ENCODE results near the gene SLC29A3. TPM values are rescaled to one million over a fixed set of nuclear protein-coding genes. Genes with fewer than 3 reads are reported as not detected.

SLC29A3 gene
- total RNA-seq, 1 experiment from 2014 or later: 9.2 TPM

DNA sequence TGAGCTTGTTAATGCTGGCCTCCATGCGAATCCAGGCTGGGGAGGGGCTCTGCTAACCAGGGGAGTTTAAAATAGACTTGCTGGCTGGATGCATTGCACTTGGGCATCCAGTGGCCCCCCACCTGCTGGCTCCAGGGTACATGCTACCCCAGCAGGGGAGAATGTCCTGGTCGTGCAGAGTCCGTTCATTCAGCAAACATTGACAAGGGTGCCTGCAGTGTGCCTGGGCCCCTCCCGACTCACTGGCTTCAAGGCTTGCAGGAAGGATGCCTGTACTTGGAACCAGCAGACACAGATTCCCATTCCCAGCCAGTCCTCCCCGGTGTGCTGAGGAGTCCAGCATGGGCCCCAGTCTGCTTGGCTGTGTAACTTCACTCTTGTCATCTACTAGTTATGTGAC lies 1.5 kb downstream of the SLC29A3 start:
- Histone ChIP-seq H3K27ac (ENCODE audit: insufficient read length, low read depth, low read length) (no peak overlapping the region), H3K14ac (ENCODE audit: insufficient read depth, low read length) (no peak overlapping the region), H2BK20ac (ENCODE audit: low read depth, low read length, poor library complexity, severe bottlenecking) (no peak overlapping the region), H2BK120ac (ENCODE audit: low read depth, low read length, poor library complexity, severe bottlenecking) (no peak overlapping the region), H3K4me2 (ENCODE audit: insufficient read depth, insufficient read length, low read length) (no peak overlapping the region), H2AK5ac (ENCODE audit: insufficient read length, low read length) (no peak overlapping the region), H4K5ac (ENCODE audit: insufficient read length, low read depth, low read length) (no peak overlapping the region), H2BK15ac (ENCODE audit: low read depth, low read length) (no peak overlapping the region), H3K79me2 (ENCODE audit: insufficient read depth, low read length) (no peaks in the 10 kb centered on the region), H3K23ac (ENCODE audit: insufficient read length, low read depth, low read length) (no peak overlapping the region), H3K23me2 (ENCODE audit: insufficient read length, low read depth, low read length, poor library complexity, severe bottlenecking) (peaks cover 3% of the 10 kb centered on the region), H3T11ph (ENCODE audit: low read length) (no peak overlapping the region), H2BK5ac (ENCODE audit: insufficient read length, low read length) (no peak overlapping the region), H3K4me1 (ENCODE audit: insufficient read depth, low read length) (no peaks in the 10 kb centered on the region), H3K9me3 (ENCODE audit: control insufficient read depth, low read depth, low read length) (no peaks in the 10 kb centered on the region), H3K4ac (ENCODE audit: low read depth, low read length) (no peak overlapping the region), H4K20me1 (ENCODE audit: control insufficient read depth, insufficient read depth, insufficient read length) (no peaks in the 10 kb centered on the region), H3K27me3 (ENCODE audit: insufficient read depth, low read length) (no peaks in the 10 kb centered on the region), H2AFZ (ENCODE audit: low read length) (no peak overlapping the region), H3K18ac (ENCODE audit: insufficient read length, low read depth, low read length) (no peak overlapping the region), H4K91ac (ENCODE audit: insufficient read length, low read depth, low read length) (no peak overlapping the region), H4K8ac (replicated peaks; ENCODE audit: insufficient read length, low read depth, low read length) (no peak overlapping the region), H2BK12ac (ENCODE audit: insufficient read length, low read depth, low read length) (no peak overlapping the region), H3K79me1 (ENCODE audit: insufficient read depth, low read depth, low read length, poor library complexity, severe bottlenecking) (no peaks in the 10 kb centered on the region), H3K9ac (ENCODE audit: extremely low read depth, insufficient read length, low read length) (no peak overlapping the region), H3K56ac (ENCODE audit: insufficient read length, low read depth, low read length) (no peak overlapping the region)
- H3K27ac Mint-ChIP-seq: no peak overlapping the region
- H3K4me3 Mint-ChIP-seq: peak overlapping the region; percentile 27 to 97; a peak in 3 of 5 replicates
- no peaks in the 10 kb centered on the region for H3K9me3 Mint-ChIP-seq
- DNase-seq: no peak
- no CpG with 5 or more reads among the region's 5 CpGs for WGBS (ENCODE audit: extremely low coverage, insufficient read length, low lambda C conversion rate)
- peaks cover 11 to 24% (median 22%) of the 10 kb centered on the region in 3 experiments; a peak in 6 of 7 replicates for H3K36me3 Mint-ChIP-seq (ENCODE audit: insufficient read depth in 1 of 3, low read depth in 3 of 3)
- H3K4me1 Mint-ChIP-seq: peaks cover 17 to 20% of the 10 kb centered on the region in 2 experiments
- TF ChIP-seq, protein P1, sequence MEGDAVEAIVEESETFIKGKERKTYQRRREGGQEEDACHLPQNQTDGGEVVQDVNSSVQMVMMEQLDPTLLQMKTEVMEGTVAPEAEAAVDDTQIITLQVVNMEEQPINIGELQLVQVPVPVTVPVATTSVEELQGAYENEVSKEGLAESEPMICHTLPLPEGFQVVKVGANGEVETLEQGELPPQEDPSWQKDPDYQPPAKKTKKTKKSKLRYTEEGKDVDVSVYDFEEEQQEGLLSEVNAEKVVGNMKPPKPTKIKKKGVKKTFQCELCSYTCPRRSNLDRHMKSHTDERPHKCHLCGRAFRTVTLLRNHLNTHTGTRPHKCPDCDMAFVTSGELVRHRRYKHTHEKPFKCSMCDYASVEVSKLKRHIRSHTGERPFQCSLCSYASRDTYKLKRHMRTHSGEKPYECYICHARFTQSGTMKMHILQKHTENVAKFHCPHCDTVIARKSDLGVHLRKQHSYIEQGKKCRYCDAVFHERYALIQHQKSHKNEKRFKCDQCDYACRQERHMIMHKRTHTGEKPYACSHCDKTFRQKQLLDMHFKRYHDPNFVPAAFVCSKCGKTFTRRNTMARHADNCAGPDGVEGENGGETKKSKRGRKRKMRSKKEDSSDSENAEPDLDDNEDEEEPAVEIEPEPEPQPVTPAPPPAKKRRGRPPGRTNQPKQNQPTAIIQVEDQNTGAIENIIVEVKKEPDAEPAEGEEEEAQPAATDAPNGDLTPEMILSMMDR (conservative IDR thresholded peaks at IDR 0.05): no peak
- peaks cover 2% of the 10 kb centered on the region; the same call in 1 of the 2 replicates for H3K27me3 Mint-ChIP-seq (ENCODE audit: low read depth)

Data from H9 (cell line).